ENCODE results near the gene OR51B5.

DNA sequence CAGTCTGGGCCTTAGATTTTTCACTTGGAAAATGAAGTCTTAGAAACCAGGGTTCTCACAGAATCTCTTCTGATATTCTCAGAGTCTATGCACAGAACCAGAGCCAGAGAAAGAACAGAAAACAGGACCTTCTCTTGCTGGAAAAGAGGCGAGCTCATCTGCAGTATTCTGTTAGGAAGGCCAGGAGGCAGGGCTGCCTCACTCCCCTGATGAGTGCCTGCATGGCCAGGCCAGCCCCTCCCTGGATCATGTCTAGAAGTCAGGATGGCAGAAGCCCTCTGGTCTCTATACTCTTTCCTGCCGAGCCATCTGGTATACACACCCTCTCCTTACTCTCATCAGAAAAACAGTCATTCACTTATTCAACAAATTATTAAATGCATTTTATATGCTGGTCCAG lies 41.0 kb upstream of the OR51B5 start:
- TF ChIP-seq, protein P1, sequence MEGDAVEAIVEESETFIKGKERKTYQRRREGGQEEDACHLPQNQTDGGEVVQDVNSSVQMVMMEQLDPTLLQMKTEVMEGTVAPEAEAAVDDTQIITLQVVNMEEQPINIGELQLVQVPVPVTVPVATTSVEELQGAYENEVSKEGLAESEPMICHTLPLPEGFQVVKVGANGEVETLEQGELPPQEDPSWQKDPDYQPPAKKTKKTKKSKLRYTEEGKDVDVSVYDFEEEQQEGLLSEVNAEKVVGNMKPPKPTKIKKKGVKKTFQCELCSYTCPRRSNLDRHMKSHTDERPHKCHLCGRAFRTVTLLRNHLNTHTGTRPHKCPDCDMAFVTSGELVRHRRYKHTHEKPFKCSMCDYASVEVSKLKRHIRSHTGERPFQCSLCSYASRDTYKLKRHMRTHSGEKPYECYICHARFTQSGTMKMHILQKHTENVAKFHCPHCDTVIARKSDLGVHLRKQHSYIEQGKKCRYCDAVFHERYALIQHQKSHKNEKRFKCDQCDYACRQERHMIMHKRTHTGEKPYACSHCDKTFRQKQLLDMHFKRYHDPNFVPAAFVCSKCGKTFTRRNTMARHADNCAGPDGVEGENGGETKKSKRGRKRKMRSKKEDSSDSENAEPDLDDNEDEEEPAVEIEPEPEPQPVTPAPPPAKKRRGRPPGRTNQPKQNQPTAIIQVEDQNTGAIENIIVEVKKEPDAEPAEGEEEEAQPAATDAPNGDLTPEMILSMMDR (IDR thresholded peaks at IDR 0.05): no peak
- TF ChIP-seq POLR2A (IDR thresholded peaks at IDR 0.05) (no peak), POLR2AphosphoS5 (IDR thresholded peaks at IDR 0.05; ENCODE audit: insufficient read depth in 1 of 2, low read depth in 1 of 2) (no peak)
